GM19023 (cell line): ENCODE data around the gene PIK3CD.

Experiments used
- ATAC-seq: cut with Tn5 transposase; IDR thresholded peaks from one replicate; pipeline ENCODE4 v1.9.1; 2021; ENCODE audit warnings: mild to moderate bottlenecking, moderate library complexity; ENCODE audit not compliant: unreplicated experiment

The PIK3CD gene

GRCh38 chr1:9763914-9764313, 112.4 kb downstream of the PIK3CD start:
- ATAC-seq = no peak

DNA sequence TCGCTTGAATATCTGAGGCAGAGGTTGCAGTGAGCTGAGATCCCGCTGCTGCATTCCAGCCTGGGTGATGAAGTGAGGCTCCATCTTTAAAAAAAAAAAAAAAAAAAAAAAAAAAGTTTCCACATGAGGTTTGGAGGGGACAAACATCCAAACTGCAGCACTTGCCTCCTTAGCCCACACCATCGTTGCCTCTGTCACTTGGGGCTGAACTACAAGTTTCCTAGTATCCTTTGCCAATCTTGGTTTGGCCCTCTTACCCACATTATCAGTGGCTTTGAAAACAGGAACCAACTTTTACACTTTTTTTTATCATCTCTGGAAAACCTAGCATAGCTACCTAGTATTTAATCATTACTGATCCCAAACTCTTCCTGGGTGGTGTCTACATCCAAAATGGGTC, 113.0 kb downstream of the PIK3CD start:
- ATAC-seq = no peak

DNA sequence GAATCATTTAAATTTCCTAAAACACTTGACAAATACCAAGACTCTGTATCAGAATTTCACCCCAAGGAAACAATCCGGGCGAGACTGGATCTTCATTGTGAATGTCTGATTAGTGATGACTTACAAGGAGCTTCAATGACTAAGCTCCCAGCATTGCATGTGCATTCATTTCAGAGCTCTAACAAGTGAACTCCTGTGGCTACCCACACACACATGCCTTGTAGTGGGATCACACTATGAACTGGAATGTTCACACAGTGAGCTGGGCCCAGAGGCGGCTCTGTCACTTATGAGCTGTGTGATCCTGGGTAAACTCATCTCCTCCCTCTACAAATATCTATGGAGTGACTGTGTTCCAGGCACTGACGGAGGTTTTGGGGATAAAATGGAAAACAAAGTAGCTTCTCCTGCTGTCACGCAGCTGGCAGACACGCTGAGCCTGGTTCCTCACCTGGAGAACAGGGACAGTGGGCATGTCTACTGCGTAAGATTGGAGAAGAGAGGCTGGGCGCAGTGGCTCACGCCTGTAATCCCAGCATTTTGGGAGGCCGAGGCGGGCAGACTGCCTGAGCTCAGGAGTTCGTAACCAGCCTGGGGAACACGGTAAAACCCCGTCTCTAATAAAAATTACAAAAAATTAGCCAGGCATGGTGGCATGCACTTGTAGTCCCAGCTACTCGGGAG, 115.4 kb downstream of the PIK3CD start:
- no peak for ATAC-seq

GRCh38 chr1:9767964-9768668, 116.6 kb downstream of the PIK3CD start:
- no peak for ATAC-seq

DNA sequence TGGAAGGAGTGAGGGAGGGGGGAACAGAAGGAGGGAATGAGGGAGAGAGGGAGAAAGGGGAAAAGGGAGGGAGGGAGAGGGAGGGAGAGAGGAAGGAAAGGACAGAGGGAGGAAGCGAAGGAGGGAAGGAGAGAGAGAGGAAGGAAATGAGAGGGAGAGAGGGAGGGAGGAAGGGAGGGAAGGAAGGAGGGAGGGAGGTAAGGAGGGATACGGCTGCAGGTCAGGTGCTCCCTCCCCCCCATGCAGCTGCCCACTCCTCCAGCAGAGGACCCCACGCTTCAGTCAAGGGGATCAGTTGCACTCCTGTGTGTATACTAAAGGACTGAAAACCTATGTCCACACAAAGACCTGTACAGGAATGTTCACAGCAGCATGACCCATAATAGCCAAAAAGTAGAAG, 117.5 kb downstream of the PIK3CD start:
- no peak for ATAC-seq

GRCh38 chr1:9770298-9770697, 118.8 kb downstream of the PIK3CD start:
- no peak for ATAC-seq

DNA sequence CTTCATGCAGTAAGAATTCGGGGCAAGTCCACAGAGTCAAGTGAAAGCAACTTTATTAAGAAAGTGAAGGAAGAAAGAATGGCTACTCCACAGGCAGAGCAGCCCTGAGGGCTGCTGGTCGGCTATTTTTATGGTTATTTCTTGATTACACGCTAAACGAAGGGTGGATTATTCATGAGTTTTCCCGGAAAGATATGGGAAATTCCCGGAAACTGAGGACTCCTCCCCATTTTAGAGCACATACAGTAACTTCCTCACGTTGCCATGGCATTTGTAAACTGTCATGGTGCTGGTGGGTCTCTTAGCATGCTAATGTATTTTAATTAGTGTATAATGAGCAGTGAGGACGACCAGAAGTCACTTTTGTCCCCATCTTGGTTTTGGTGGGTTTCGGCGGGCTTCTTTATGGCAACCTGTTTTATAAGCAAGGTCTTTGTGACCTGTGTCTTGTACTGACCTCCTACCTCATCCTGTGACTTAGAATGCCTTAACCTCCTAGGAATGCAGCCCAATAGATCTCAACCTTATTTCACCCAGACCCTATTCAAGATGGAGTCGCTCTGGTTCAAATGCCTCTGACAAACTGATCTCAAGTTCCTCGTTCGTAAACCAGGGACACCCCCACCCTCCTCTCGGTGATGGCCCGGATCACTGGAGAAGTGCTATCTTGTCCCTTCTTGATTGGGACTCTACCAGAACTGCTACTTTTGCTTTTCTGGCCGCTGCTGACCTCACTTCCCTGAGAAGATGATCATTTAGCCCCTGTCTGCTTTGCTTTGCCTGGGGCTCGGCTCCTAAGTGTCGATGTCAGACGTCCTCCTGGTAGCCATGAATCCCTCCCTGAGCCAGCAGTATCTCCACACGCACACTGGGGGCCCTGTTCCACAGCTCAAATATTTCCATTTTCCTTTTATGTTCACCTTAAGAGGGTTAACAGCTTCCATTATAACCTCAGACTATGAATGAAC, 123.5 kb downstream of the PIK3CD start:
- ATAC-seq = no peak

- ATAC-seq = no peak
These were observed 125.2 kb downstream of the PIK3CD start for GRCh38 chr1:9776685-9777084.
